CD8-positive, alpha-beta memory T cell (primary cell): ENCODE data around the gene VDR. TPM values are rescaled to one million over a fixed set of nuclear protein-coding genes. Genes with fewer than 3 reads are reported as not detected.
A peak's percentile ranks its signal among the peaks of the same experiment; 100 is the strongest.

Experiments used
- CTCF ChIA-PET: fragments of 350-600 bp; sonication (Branson Sonifier 250); formaldehyde crosslinking; loops from one replicate; lab custom pipeline; 2021; ENCODE audit warnings: antibody characterized with exemption; lab: Charles Lee
- POLR2A ChIA-PET: fragments of 350-600 bp; sonication (Branson Sonifier 250); formaldehyde crosslinking; loops from one replicate; lab custom pipeline; 2021; ENCODE audit warnings: antibody characterized with exemption; lab: Charles Lee
- DNase-seq, 5 donors: peaks; one replicate each; pipeline versions ENCODE4 v3.0.0 to v3.0.0-alpha.2; 2020 to 2022; ENCODE audit warnings: mixed read lengths in 1 of 5
- H3K27ac ChIP-seq: one replicate; pipeline ENCODE4 v1.7.0; 2013; ENCODE audit warnings: low read depth, mild to moderate bottlenecking, low read length, moderate library complexity
- H3K27me3 ChIP-seq: 2 replicates; pipeline ENCODE4 v1.7.0; 2013; ENCODE audit warnings: low read length, mild to moderate bottlenecking; ENCODE audit not compliant: insufficient read depth, poor library complexity, severe bottlenecking
- H3K36me3 ChIP-seq: 2 replicates; pipeline ENCODE4 v1.7.0; 2013; ENCODE audit warnings: mild to moderate bottlenecking, low read length, moderate library complexity; ENCODE audit not compliant: insufficient read depth
- H3K4me1 ChIP-seq: 2 replicates; pipeline ENCODE4 v1.7.0; 2013; ENCODE audit warnings: mild to moderate bottlenecking, low read length, moderate library complexity; ENCODE audit not compliant: insufficient read depth
- H3K4me3 ChIP-seq: 2 replicates; pipeline ENCODE4 v1.7.0; 2013; ENCODE audit warnings: mild to moderate bottlenecking, low read length
- H3K9me3 ChIP-seq: 2 replicates; pipeline ENCODE4 v1.7.0; 2013; ENCODE audit warnings: mild to moderate bottlenecking, low read length
- H3K27ac Mint-ChIP-seq, 8 donors: one replicate each; pipeline ENCODE4 v1.8.0; 2020 to 2021; ENCODE audit warnings: mixed read lengths in 8 of 8, mild to moderate bottlenecking in 6 of 8, inconsistent platforms in 3 of 8, moderate library complexity in 3 of 8
- H3K27me3 Mint-ChIP-seq, 2 donors: one replicate each; pipeline ENCODE4 v1.8.0; 2020 to 2021; ENCODE audit warnings: mixed read lengths in 2 of 2, mild to moderate bottlenecking in 1 of 2, moderate library complexity in 1 of 2
- H3K36me3 Mint-ChIP-seq, 3 donors: one replicate each; pipeline ENCODE4 v1.8.0; 2020 to 2021; ENCODE audit warnings: mixed read lengths in 3 of 3, inconsistent platforms in 1 of 3, mild to moderate bottlenecking in 1 of 3
- H3K4me1 Mint-ChIP-seq, 3 donors: one replicate each; pipeline ENCODE4 v1.8.0; 2020 to 2021; ENCODE audit warnings: mixed read lengths in 3 of 3, inconsistent platforms in 1 of 3, mild to moderate bottlenecking in 1 of 3
- H3K4me3 Mint-ChIP-seq, 7 donors: one replicate each; pipeline ENCODE4 v1.8.0; 2020 to 2021; ENCODE audit warnings: mixed read lengths in 7 of 7, mild to moderate bottlenecking in 6 of 7, moderate library complexity in 4 of 7, inconsistent platforms in 2 of 7
- H3K9me3 Mint-ChIP-seq, 5 donors: one replicate each; pipeline ENCODE4 v1.8.0; 2020 to 2022; ENCODE audit warnings: mixed read lengths in 5 of 5, mild to moderate bottlenecking in 3 of 5, moderate library complexity in 2 of 5, inconsistent platforms in 1 of 5
- polyA plus RNA-seq: library from polyadenylated mRNA; unstranded; fragments of 300-500 nt; fragmentation: Illumina TruSeq; gene quantifications from one replicate; pipeline ENCODE4 v1.2.3, GENCODE V29; 2021
- total RNA-seq, 2 experiments: library from RNA; stranded (reverse); gene quantifications; one replicate each; pipeline ENCODE4 v1.2.3, GENCODE V29; 2021

VDR gene
- total and polyA plus RNA-seq, 3 experiments from 2014 or later: 0.54 to 83.4 (median 79.6) TPM

DNA sequence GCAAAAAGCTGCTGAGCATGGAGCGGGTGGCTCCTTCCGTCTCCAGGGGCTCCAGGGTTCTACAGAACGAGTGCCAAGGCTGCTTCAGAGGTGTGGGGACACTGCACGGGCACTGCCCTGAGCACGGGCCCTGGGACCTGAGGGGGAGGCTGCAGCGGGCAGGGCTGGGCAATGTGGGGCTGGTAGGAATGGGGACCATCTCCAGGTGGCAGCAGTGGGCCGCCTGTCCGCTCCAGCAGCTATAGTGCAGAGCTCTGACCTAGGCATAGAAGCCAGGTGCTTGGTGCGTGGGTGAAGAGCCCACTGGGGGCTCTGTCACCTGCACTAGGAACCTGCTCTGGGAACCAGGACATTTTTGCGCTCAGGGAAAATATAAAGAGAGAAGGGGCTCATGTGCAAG lies 107.4 kb downstream of the VDR start:
- H3K4me1 ChIP-seq: peaks cover 34% of the 10 kb centered on the region
- Mint-ChIP-seq H3K4me3 (no peak overlapping the region), H3K4me1 (peaks cover 17 to 34% (median 29%) of the 10 kb centered on the region in 3 donors), H3K9me3 (no peaks in the 10 kb centered on the region), H3K27me3 (no peaks in the 10 kb centered on the region), H3K36me3 (peaks cover 3 to 72% (median 6%) of the 10 kb centered on the region in 3 donors), H3K27ac (peak overlapping the region in 3 of 8 donors; percentile 28 to 84 (median 61))
- ChIA-PET CTCF (interaction anchor here (0.9 to 13.6 kb wide), 9 partner anchors 9 to 55 kb away, joined by 3 to 170 read pairs (median 4); partner anchors contain the start of gene SLC48A1), POLR2A (no interaction called here)
- no peak overlapping the region for H3K27ac ChIP-seq
- no peaks in the 10 kb centered on the region for H3K9me3 ChIP-seq
- peak in 4 of 5 donors; percentile 16 to 66 (median 54) for DNase-seq
- H3K36me3 ChIP-seq: peaks cover 44% of the 10 kb centered on the region
- no peaks in the 10 kb centered on the region for H3K27me3 ChIP-seq
- no peak overlapping the region for H3K4me3 ChIP-seq

DNA sequence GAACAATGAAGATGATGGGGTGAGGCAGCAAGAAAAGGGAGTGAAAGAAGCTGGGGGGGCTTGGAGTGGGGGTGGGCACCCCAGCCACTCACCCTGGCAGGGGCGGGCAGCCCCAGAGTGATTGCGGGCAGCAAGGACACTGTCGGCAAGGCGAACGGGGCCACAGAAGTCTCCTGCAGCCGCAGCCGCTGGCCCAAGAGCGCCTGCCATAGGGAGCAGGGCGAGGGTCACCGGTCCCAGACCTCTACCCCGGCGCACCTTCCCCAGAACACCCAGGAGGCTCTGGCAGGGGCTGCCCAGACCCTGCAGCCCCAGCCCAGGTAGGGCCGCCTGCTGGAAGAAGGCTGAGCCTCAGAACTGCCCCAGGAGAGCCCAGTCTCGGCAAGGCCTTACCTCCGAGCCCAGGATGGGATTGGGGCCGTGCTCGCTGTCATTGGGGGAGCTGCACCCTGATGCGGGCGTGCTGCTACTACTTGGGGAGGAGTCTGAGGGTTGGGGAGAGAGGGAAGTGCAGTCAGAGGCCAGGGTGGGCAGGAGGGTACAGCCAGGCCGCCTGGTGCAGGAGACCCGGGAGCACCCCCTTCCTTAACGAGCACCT lies 108.9 kb downstream of the VDR start:
- no peak overlapping the region for H3K4me3 Mint-ChIP-seq
- Histone ChIP-seq H3K27ac (no peak overlapping the region), H3K27me3 (no peaks in the 10 kb centered on the region), H3K4me1 (peaks cover 19% of the 10 kb centered on the region), H3K36me3 (peaks cover 45% of the 10 kb centered on the region), H3K4me3 (no peak overlapping the region), H3K9me3 (no peaks in the 10 kb centered on the region)
- peak overlapping the region in 1 of 8 donors; percentile 33 for H3K27ac Mint-ChIP-seq
- ChIA-PET POLR2A (no interaction called here), CTCF (interaction anchor here (1.4 to 13.6 kb wide), 2 partner anchors 32 to 40 kb away, joined by 4 to 170 read pairs; no protein-coding TSS in a partner anchor)
- no peaks in the 10 kb centered on the region for H3K27me3 Mint-ChIP-seq
- H3K9me3 Mint-ChIP-seq: no peaks in the 10 kb centered on the region
- peaks cover 5 to 21% (median 15%) of the 10 kb centered on the region in 3 donors for H3K4me1 Mint-ChIP-seq
- no peak for DNase-seq
- H3K36me3 Mint-ChIP-seq: peaks cover 3 to 82% (median 6%) of the 10 kb centered on the region in 3 donors

DNA sequence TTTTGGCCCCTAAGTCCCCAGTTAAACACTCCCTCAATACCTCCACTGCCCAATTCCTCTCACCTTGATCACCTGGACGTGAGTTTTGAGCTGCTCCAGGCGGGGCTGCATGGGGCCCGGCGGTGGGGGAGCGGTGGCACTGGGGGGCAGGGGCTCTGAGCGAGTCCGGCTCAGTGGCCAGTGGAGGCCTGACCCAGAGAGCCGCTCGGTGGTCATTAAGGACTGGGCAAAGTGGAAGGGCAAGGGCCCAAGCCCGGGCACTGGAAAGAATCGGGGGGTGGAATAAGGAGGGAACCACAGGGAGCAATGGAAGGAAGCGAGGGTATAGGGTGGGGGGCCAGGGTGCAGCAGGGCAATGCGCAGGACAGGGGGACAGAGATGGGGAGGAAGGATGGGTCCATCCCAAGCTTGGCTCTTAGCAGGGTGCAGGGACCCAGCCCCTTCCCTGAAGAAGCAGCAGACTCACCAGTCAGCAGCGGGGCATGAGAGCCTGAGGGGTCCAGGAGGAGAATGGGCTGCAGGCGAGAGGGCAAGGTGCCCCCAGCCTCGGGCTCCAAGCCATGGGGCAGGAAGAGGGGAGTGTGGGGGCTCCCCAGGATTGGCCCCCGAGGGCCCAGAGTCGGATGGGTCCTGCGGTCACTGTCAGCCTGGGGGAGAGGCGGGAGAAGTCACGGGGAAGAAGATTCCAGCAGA lies 109.5 kb downstream of the VDR start:
- no peaks in the 10 kb centered on the region for H3K9me3 ChIP-seq
- H3K36me3 Mint-ChIP-seq: peaks cover 3 to 87% (median 6%) of the 10 kb centered on the region in 3 donors
- ChIA-PET CTCF (interaction anchor here (1.0 to 13.6 kb wide), 2 partner anchors 12 to 41 kb away, joined by 4 to 170 read pairs; no protein-coding TSS in a partner anchor), POLR2A (no interaction called here)
- no peak overlapping the region for H3K4me3 ChIP-seq
- no peaks in the 10 kb centered on the region for H3K27me3 ChIP-seq
- no peaks in the 10 kb centered on the region for H3K9me3 Mint-ChIP-seq
- H3K27me3 Mint-ChIP-seq: no peaks in the 10 kb centered on the region
- no peak overlapping the region for H3K4me3 Mint-ChIP-seq
- H3K27ac ChIP-seq: no peak overlapping the region
- peak overlapping the region in 2 of 8 donors; percentile 33 to 91 for H3K27ac Mint-ChIP-seq
- H3K36me3 ChIP-seq: peaks cover 51% of the 10 kb centered on the region
- H3K4me1 Mint-ChIP-seq: peaks cover 3 to 16% (median 9%) of the 10 kb centered on the region in 3 donors
- H3K4me1 ChIP-seq: peaks cover 14% of the 10 kb centered on the region
- DNase-seq: no peak

DNA sequence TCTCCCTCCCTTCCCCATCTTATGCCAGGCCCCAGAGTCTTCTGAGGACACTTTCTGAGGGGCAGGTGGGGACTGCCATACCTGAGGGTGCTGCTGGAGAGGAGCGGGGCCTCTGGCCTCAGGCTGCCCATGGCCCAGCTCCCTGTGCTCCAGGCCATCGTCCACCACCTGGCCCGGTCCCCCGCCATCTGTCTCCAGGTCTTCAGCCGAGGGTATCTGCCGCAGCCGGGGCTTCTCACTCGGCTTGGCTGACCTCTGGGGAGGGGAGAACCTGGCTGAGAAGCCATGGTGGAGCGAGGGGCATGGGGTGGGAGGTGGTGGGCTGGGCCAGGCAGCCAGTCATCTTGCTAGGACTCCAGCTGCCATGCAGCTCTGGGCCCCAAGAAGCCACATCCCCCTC lies 110.1 kb downstream of the VDR start:
- POLR2A ChIA-PET: no interaction called here
- Mint-ChIP-seq H3K27me3 (no peaks in the 10 kb centered on the region), H3K36me3 (peaks cover 3 to 86% (median 6%) of the 10 kb centered on the region in 3 donors), H3K9me3 (no peaks in the 10 kb centered on the region), H3K4me1 (peaks cover 2 to 13% (median 9%) of the 10 kb centered on the region in 3 donors), H3K27ac (peak overlapping the region in 2 of 8 donors; percentile 36 to 91), H3K4me3 (no peak overlapping the region)
- no peak overlapping the region for H3K4me3 ChIP-seq
- no peak for DNase-seq
- CTCF ChIA-PET: interaction anchor here (1.0 to 13.6 kb wide), 3 partner anchors 13 to 42 kb away, joined by 3 to 170 read pairs (median 4); no protein-coding TSS in a partner anchor
- H3K36me3 ChIP-seq: peaks cover 55% of the 10 kb centered on the region
- H3K4me1 ChIP-seq: peaks cover 12% of the 10 kb centered on the region
- no peaks in the 10 kb centered on the region for H3K27me3 ChIP-seq
- no peaks in the 10 kb centered on the region for H3K9me3 ChIP-seq
- no peak overlapping the region for H3K27ac ChIP-seq

DNA sequence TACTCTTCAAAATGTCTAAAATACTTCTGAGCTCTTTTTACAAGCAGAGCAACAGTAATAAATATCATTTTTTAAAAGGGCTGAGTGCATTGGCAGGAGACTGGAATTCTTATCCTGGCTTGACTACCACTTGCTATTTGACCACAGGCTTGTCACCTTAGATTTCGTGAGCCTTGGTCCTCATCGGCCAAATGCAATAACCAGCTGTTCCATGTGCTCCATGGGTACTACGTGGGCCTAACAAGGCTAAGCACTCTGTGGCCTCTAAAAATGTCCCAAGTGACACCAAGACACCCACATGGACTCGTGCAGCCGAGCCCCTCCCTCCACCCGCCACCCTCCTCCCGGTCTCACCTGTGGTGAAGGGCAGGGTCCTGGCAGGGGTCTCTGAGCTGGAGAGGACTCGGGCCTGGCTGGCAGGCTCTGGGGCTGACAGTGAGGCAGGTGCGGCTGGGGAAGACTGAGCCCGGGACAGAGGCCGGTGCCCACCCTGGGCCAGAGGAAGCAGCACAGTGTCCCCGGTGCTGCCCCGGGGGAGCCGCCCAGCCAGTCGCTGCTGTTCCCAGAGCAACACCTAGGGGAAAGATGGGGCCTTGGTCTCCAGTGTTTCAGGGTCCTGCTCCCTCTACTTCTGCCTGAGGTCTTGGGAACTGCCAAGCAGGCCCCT lies 111.6 kb downstream of the VDR start:
- ChIA-PET CTCF (interaction anchor here (1.6 to 13.6 kb wide), 3 partner anchors 12 to 43 kb away, joined by 3 to 170 read pairs (median 4); no protein-coding TSS in a partner anchor), POLR2A (no interaction called here)
- no peak overlapping the region for H3K4me3 ChIP-seq
- H3K4me3 Mint-ChIP-seq: no peak overlapping the region
- no peaks in the 10 kb centered on the region for H3K27me3 Mint-ChIP-seq
- H3K36me3 Mint-ChIP-seq: peaks cover 3 to 88% (median 13%) of the 10 kb centered on the region in 3 donors
- peaks cover 66% of the 10 kb centered on the region for H3K36me3 ChIP-seq
- H3K4me1 Mint-ChIP-seq: peaks cover 4 to 5% (median 4%) of the 10 kb centered on the region in 3 donors
- H3K4me1 ChIP-seq: peaks cover 6% of the 10 kb centered on the region
- no peaks in the 10 kb centered on the region for H3K9me3 ChIP-seq
- H3K27me3 ChIP-seq: no peaks in the 10 kb centered on the region
- H3K27ac ChIP-seq: no peak overlapping the region
- H3K27ac Mint-ChIP-seq: peak overlapping the region in 2 of 8 donors; percentile 9 to 54
- no peak for DNase-seq
- H3K9me3 Mint-ChIP-seq: no peaks in the 10 kb centered on the region

DNA sequence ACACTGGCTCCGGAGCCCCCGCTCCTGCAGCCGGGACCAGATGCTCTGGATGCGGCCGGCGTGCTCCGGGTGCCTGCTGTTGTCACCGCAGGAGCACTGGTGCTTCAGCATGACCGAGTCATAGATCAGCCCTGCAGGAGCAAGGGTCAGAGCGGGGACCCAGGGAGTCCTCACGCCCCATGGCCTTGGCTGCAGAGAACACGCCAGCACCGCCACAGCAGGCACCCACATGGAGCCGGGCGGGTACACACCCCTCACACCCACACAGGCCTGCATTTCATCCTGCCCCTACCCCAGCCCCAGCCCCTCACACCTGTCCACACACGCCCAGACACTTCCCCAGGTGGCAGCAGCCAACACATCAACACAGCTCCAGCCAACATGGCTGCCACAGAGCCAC lies 112.9 kb downstream of the VDR start:
- Mint-ChIP-seq H3K4me3 (no peak overlapping the region), H3K4me1 (peaks cover 0 to 1% (median 0%) of the 10 kb centered on the region in 3 donors), H3K9me3 (no peaks in the 10 kb centered on the region), H3K36me3 (peaks cover 3 to 91% (median 17%) of the 10 kb centered on the region in 3 donors), H3K27me3 (no peaks in the 10 kb centered on the region), H3K27ac (no peak overlapping the region)
- ChIA-PET POLR2A (no interaction called here), CTCF (interaction anchor here (1.2 to 13.6 kb wide), 4 partner anchors 10 to 49 kb away, joined by 3 to 170 read pairs (median 7); no protein-coding TSS in a partner anchor)
- Histone ChIP-seq H3K4me3 (no peak overlapping the region), H3K27me3 (no peaks in the 10 kb centered on the region), H3K36me3 (peaks cover 68% of the 10 kb centered on the region), H3K27ac (no peak overlapping the region), H3K9me3 (no peaks in the 10 kb centered on the region), H3K4me1 (no peaks in the 10 kb centered on the region)
- no peak for DNase-seq
